Tibial nerve (tissue), 4 donors: ENCODE measurements around the gene PALB2. TPM values are rescaled to one million over a fixed set of nuclear protein-coding genes. Genes with fewer than 3 reads are reported as not detected.

Experiments used
- DNase-seq, 2 donors: peaks; one replicate each; pipeline ENCODE4 v3.0.0-alpha.2; 2019; ENCODE audit warnings: low spot score in 2 of 2
- H3K27ac ChIP-seq, 4 donors: fragments of 200-600 bp; sonication (generic) in 3 of 4; one replicate each; pipeline ENCODE4 v1.5.1; 2017 to 2019; ENCODE audit warnings: mild to moderate bottlenecking in 1 of 4
- H3K27me3 ChIP-seq, 2 donors: fragments of 200-600 bp; sonication (generic) in 1 of 2; one replicate each; pipeline versions ENCODE4 v1.5.1 to v1.6.0; 2017 to 2019
- H3K36me3 ChIP-seq, 3 donors: fragments of 200-600 bp; sonication (generic); one replicate each; pipeline ENCODE4 v1.5.1; 2018 to 2019
- H3K4me1 ChIP-seq, 4 donors: fragments of 200-600 bp; sonication (generic) in 3 of 4; one replicate each; pipeline ENCODE4 v1.5.1; 2017 to 2019
- H3K4me3 ChIP-seq, 4 donors: fragments of 200-600 bp; sonication (generic) in 3 of 4; one replicate each; pipeline ENCODE4 v1.5.1; 2017 to 2019; ENCODE audit warnings: mild to moderate bottlenecking in 1 of 4, moderate library complexity in 1 of 4
- H3K9me3 ChIP-seq, 4 donors: fragments of 200-600 bp; sonication (generic) in 3 of 4; one replicate each; pipeline ENCODE4 v1.5.1; 2017 to 2019
- EP300 ChIP-seq, 2 donors: sonication (generic); formaldehyde crosslinking; IDR thresholded peaks; one replicate each; pipeline ENCODE4 v1.6.1; 2017; ENCODE audit warnings: antibody characterized with exemption in 2 of 2, mild to moderate bottlenecking in 1 of 2
- POLR2A ChIP-seq, 2 donors: fragments of 450-650 bp; IDR thresholded peaks; one replicate each; pipeline ENCODE4 v1.6.1; 2017; ENCODE audit warnings: antibody characterized with exemption in 2 of 2, mild to moderate bottlenecking in 2 of 2, moderate library complexity in 2 of 2
- WGBS, 2 donors: methylation state at CpG; one replicate each; pipeline ENCODE4 v1.1.5; 2018; 5-methylcytosine and 5-hydroxymethylcytosine counted together
- total RNA-seq, 4 donors: library from RNA; depleted of rRNA; stranded (reverse); fragments of >200 nt; gene quantifications; one replicate each; pipeline ENCODE4 v1.1.0, GENCODE V29; 2016
- TF ChIP-seq, protein P1 (sequence below), 5 experiments: fragments of 200-600 bp in 3 of 5; fragments of 450-650 bp in 2 of 5; sonication (generic) in 3 of 5; IDR thresholded peaks; one replicate each; pipeline ENCODE4 v1.5.1; 2016 to 2019; ENCODE audit warnings: antibody characterized with exemption in 5 of 5, mild to moderate bottlenecking in 3 of 5, moderate library complexity in 2 of 5

Gene PALB2
- total RNA-seq, 4 donors from 2014 or later = 9.6 to 19.0 (median 10.7) TPM

DNA sequence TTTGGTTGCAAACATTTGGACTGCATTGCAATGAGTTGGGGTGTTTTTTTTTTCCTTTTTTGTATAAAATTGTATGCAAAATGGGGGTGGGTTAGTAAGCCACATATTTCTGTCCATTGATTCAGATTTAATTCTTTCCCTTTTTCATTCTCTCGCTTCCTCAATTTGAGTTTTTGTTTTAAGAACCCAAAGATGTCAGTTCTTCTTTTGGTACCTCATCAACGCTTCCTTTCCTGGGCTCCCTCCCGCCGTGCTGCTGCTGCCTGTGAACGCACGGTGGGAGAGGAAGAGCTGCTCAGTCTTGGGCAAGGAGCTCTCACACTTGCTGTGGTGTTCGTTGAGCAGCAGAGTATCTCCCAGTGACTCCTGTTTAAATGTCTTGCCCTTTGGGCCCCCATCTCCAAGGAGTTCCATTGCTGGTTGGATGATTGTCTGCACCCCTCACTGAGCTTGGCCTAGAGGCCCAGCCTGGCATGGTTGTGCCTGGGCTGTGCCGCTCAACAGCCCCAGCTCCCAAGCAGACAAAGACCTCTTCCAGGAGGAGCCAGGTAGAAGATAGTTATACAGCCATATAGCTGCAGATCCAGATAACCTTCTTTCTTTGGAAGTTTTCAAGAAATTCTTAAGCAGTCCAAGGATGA, 70.0 kb downstream of the PALB2 start:
- Histone ChIP-seq H3K9me3 (no peaks in the 10 kb centered on the region), H3K4me3 (no peak overlapping the region), H3K27ac (no peak overlapping the region), H3K36me3 (peaks cover 0 to 98% (median 17%) of the 10 kb centered on the region in 3 donors), H3K4me1 (no peaks in the 10 kb centered on the region), H3K27me3 (no peaks in the 10 kb centered on the region)
- TF ChIP-seq EP300 (IDR thresholded peaks at IDR 0.05) (no peak), POLR2A (IDR thresholded peaks at IDR 0.05) (no peak)
- TF ChIP-seq, protein P1, sequence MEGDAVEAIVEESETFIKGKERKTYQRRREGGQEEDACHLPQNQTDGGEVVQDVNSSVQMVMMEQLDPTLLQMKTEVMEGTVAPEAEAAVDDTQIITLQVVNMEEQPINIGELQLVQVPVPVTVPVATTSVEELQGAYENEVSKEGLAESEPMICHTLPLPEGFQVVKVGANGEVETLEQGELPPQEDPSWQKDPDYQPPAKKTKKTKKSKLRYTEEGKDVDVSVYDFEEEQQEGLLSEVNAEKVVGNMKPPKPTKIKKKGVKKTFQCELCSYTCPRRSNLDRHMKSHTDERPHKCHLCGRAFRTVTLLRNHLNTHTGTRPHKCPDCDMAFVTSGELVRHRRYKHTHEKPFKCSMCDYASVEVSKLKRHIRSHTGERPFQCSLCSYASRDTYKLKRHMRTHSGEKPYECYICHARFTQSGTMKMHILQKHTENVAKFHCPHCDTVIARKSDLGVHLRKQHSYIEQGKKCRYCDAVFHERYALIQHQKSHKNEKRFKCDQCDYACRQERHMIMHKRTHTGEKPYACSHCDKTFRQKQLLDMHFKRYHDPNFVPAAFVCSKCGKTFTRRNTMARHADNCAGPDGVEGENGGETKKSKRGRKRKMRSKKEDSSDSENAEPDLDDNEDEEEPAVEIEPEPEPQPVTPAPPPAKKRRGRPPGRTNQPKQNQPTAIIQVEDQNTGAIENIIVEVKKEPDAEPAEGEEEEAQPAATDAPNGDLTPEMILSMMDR (IDR thresholded peaks at IDR 0.05) = no peak
- WGBS, 2 donors = 77 to 86% methylated on average over 8 of the region's 8 CpGs
- no peak for DNase-seq

DNA sequence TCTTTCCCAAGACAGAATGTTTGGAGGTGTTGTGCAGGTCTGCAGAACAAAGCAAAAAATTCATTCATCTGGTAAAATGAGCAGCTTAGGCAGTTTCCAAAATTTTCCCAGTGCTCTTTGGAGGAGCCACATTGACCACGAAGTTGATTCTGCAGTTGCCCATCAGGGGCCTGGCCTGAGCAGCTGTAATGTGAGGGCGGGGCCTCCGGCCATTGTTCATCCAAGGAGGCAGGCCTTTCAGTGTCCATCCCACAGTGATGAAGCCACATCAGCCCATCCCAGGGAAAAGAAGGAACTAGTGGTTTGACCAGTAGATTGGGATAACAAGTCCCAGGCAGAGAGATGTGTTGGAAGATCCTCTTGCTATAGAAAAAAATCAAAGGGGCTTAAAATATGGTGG, 73.5 kb downstream of the PALB2 start:
- peaks cover 0 to 100% (median 34%) of the 10 kb centered on the region in 3 donors for H3K36me3 ChIP-seq
- DNase-seq = no peak

DNA sequence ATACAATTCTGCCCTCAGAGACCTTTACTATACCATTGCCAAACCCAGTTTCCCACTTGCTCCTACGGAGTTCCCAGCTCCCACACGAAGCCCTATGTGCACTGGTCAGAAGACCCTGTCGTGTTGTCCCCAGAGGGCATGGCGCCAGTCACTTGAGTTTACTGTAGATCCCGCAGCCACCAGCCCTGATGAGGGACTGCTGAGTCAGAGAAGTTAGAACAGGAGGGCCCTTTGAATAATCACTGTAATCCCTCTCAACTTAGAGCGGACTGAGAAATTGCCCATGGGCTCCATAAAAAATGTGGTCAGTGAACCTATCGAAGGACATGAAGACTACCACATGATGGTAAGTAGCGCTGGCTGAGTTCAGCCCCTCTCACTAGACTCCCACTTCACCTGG, 74.4 kb downstream of the PALB2 start:
- WGBS, 2 donors = 81 to 89% methylated on average over 8 of the region's 8 CpGs
- DNase-seq = no peak
- peaks cover 0 to 3% (median 0%) of the 10 kb centered on the region in 4 donors for H3K4me1 ChIP-seq
- TF ChIP-seq EP300 (IDR thresholded peaks at IDR 0.05) (no peak), POLR2A (IDR thresholded peaks at IDR 0.05) (no peak)
- TF ChIP-seq, protein P1 (IDR thresholded peaks at IDR 0.05) = no peak
- H3K36me3 ChIP-seq = peaks cover 0 to 100% (median 43%) of the 10 kb centered on the region in 3 donors
- H3K27ac ChIP-seq = no peak overlapping the region
- H3K4me3 ChIP-seq = no peak overlapping the region
- H3K9me3 ChIP-seq = no peaks in the 10 kb centered on the region
- no peaks in the 10 kb centered on the region for H3K27me3 ChIP-seq

More for the DNA sequence above, 73.5 kb downstream of the PALB2 start:
- TF ChIP-seq, protein P1 (IDR thresholded peaks at IDR 0.05) = no peak
- TF ChIP-seq EP300 (IDR thresholded peaks at IDR 0.05) (no peak), POLR2A (IDR thresholded peaks at IDR 0.05) (no peak)
- H3K27ac ChIP-seq = no peak overlapping the region
- H3K27me3 ChIP-seq = no peaks in the 10 kb centered on the region
- no peak overlapping the region for H3K4me3 ChIP-seq
- H3K4me1 ChIP-seq = peaks cover 0 to 3% (median 0%) of the 10 kb centered on the region in 4 donors
- H3K9me3 ChIP-seq = no peaks in the 10 kb centered on the region
- 93 to 94% methylated on average over 3 of the region's 3 CpGs for WGBS, 2 donors

DNA sequence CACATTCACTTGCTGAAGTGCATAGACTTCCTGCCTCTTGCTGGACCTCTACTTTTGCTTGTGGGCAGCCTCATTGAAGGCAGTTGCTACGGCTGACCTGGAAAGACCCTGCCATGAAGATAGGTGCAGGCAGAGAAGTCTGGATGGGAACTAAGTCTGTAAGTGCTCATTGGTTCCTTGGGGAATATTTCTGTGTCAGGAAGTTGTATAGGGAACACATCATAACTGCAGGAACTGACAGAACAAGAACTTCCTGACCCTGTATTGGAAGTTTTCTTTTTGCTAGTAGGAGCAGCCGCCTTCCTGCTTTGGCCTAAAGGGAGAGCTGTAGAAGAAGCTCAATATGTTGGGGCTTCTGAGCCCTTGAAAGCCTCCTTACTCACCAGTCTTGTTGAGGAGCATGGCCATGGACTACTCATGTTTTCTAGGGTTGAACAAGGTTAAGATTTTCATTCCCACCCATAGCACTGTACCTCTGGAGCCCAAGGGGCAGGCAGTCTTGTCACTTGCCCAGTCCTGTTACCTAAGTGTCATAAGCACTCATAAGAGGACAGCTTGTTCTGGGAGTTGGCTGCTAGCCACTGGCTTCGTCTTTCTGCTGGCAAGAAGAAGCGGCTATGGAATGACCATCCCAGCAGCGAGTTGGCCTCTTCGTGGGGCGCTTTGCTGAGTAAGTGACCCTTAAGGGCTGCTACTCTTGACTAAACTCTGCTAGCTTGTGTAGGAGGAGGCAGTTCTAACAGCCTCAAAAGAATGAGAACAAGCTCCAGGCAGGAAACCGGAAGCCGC, 76.3 kb downstream of the PALB2 start:
- TF ChIP-seq POLR2A (IDR thresholded peaks at IDR 0.05) (no peak), EP300 (IDR thresholded peaks at IDR 0.05) (no peak)
- TF ChIP-seq, protein P1 (IDR thresholded peaks at IDR 0.05) = no peak
- DNase-seq = no peak
- Histone ChIP-seq H3K4me1 (peaks cover 0 to 21% (median 5%) of the 10 kb centered on the region in 4 donors), H3K27me3 (no peaks in the 10 kb centered on the region), H3K27ac (no peak overlapping the region), H3K4me3 (no peak overlapping the region), H3K36me3 (peaks cover 0 to 100% (median 41%) of the 10 kb centered on the region in 3 donors), H3K9me3 (no peaks in the 10 kb centered on the region)
- 84 to 97% methylated on average over 9 of the region's 9 CpGs for WGBS, 2 donors

DNA sequence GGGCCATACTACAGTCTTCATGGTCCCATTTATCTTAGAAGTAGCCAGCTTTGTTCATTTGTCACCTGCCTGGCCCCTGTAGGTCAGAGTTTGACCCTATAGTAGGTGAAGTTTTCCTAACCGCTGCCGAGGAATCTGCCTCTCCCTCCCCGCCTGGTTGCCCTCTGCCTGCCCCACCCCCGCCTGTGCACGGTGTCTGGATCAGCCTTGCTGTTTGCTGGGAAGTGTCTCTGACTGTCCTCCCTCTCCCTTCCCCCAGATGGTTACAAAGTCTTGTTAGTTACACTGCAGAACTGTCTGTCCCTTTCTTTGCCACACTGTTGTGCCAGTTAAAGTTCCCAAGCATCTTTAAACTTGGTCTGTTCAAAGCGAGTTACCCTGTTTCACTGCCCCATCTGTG, 77.9 kb downstream of the PALB2 start:
- Histone ChIP-seq H3K27ac (no peak overlapping the region), H3K27me3 (no peaks in the 10 kb centered on the region), H3K36me3 (peaks cover 0 to 90% (median 44%) of the 10 kb centered on the region in 3 donors), H3K9me3 (no peaks in the 10 kb centered on the region), H3K4me1 (peaks cover 0 to 37% (median 18%) of the 10 kb centered on the region in 4 donors), H3K4me3 (no peak overlapping the region)
- WGBS, 2 donors = 91 to 92% methylated on average over 6 of the region's 6 CpGs
- DNase-seq = no peak
- TF ChIP-seq, protein P1 (IDR thresholded peaks at IDR 0.05) = no peak
- TF ChIP-seq POLR2A (IDR thresholded peaks at IDR 0.05) (no peak), EP300 (IDR thresholded peaks at IDR 0.05) (no peak)
